ENCODE measurements around the gene TOR3A. TPM values are rescaled to one million over a fixed set of nuclear protein-coding genes. Genes with fewer than 3 reads are reported as not detected.

TOR3A gene
- total and polyA plus RNA-seq, 2 of the 13 experiments (the other 11 are each of a cell fraction or from before 2014, with no cell fraction given), result 14.7 to 28.4 TPM

- TF ChIP-seq ZHX1 (CRISPR knock-in tag; IDR thresholded peaks at IDR 0.05; ENCODE audit: low read depth) (0 out of 2 replicates have a peak, but pooled peaks have one; percentile 53), RARA (CRISPR knock-in tag; IDR thresholded peaks at IDR 0.05) (peak; percentile 94), SRF (IDR thresholded peaks at IDR 0.05; ENCODE audit: low read depth, low read length) (no peak), ZBTB37 (CRISPR knock-in tag; IDR thresholded peaks at IDR 0.05) (no peak), ZNF124 (CRISPR knock-in tag; IDR thresholded peaks at IDR 0.05) (0 out of 2 replicates have a peak, but pooled peaks have one; percentile 67), FOXA1 (IDR thresholded peaks at IDR 0.05) (no peak), FOXA1 (CRISPR knock-in tag; IDR thresholded peaks at IDR 0.05) (peak; percentile 76), TP53 (CRISPR knock-in tag; conservative IDR thresholded peaks at IDR 0.05) (no peak), ZNF136 (CRISPR knock-in tag; IDR thresholded peaks at IDR 0.05; ENCODE audit: low read depth) (no peak), GATAD2A (CRISPR knock-in tag; IDR thresholded peaks at IDR 0.05) (peak; percentile 97), SMARCE1 (IDR thresholded peaks at IDR 0.05; ENCODE audit: borderline replicate concordance) (no peak), SAFB2 (CRISPR knock-in tag; IDR thresholded peaks at IDR 0.05; ENCODE audit: borderline replicate concordance, low read depth) (no peak; the same call in 1 of the 2 replicates), PLRG1 (conservative IDR thresholded peaks at IDR 0.05) (no peak), ZNF816 (CRISPR knock-in tag; IDR thresholded peaks at IDR 0.05; ENCODE audit: borderline replicate concordance) (peak; percentile 64; the same call in 1 of the 2 replicates), CBFB (CRISPR knock-in tag; IDR thresholded peaks at IDR 0.05) (no peak), NFYC (CRISPR knock-in tag; IDR thresholded peaks at IDR 0.05) (no peak), FOXK1 (CRISPR knock-in tag; IDR thresholded peaks at IDR 0.05; ENCODE audit: borderline replicate concordance, low read depth) (peak; percentile 90), HOXA3 (CRISPR knock-in tag; IDR thresholded peaks at IDR 0.05) (0 out of 2 replicates have a peak, but pooled peaks have one; percentile 38), NFATC3 (CRISPR knock-in tag; IDR thresholded peaks at IDR 0.05) (no peak), PBX3 (CRISPR knock-in tag; IDR thresholded peaks at IDR 0.05; ENCODE audit: borderline replicate concordance) (no peak), ZNF33B (CRISPR knock-in tag; IDR thresholded peaks at IDR 0.05) (no peak), TCF7 (IDR thresholded peaks at IDR 0.05; ENCODE audit: low read depth) (peak; percentile 80), GLI4 (CRISPR knock-in tag; IDR thresholded peaks at IDR 0.05; ENCODE audit: borderline replicate concordance) (no peak)
- TF ChIP-seq, protein P1, sequence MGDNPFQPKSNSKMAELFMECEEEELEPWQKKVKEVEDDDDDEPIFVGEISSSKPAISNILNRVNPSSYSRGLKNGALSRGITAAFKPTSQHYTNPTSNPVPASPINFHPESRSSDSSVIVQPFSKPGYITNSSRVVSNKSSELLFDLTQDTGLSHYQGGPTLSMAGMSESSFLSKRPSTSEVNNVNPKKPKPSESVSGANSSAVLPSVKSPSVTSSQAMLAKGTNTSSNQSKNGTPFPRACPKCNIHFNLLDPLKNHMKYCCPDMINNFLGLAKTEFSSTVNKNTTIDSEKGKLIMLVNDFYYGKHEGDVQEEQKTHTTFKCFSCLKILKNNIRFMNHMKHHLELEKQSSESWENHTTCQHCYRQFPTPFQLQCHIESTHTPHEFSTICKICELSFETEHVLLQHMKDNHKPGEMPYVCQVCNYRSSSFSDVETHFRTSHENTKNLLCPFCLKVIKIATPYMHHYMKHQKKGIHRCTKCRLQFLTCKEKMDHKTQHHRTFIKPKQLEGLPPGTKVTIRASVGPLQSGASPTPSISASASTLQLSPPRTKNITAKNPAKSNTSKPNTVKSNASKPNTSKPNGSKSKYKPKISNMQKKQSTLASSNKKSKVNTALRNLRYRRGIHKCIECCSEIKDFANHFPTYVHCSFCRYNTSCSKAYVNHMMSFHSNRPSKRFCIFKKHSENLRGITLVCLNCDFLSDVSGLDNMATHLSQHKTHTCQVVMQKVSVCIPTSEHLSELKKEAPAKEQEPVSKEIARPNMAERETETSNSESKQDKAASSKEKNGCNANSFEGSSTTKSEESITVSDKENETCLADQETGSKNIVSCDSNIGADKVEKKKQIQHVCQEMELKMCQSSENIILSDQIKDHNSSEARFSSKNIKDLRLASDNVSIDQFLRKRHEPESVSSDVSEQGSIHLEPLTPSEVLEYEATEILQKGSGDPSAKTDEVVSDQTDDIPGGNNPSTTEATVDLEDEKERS (CRISPR knock-in tag; IDR thresholded peaks at IDR 0.05), result no peak
Observed at GRCh38 chr1:179104611-179105250, 22.9 kb downstream of the TOR3A start (continued).

All from HepG2 (cell line).